Myocyte (in vitro differentiated cells): ENCODE data around the gene MYDGF. TPM values are rescaled to one million over a fixed set of nuclear protein-coding genes. Genes with fewer than 3 reads are reported as not detected.

ENCODE experiments used
- DNase-seq: peaks from one replicate; pipeline ENCODE4 v3.0.0-alpha.2; 2012; ENCODE audit warnings: low read depth
- total RNA-seq: library from RNA; depleted of rRNA; stranded (reverse); fragments of >200 nt; gene quantifications from 2 replicates; pipeline ENCODE4 v1.2.3, GENCODE V29; 2014

MYDGF gene
- total RNA-seq, 1 donor from 2014 or later, result 64.6 TPM

DNA sequence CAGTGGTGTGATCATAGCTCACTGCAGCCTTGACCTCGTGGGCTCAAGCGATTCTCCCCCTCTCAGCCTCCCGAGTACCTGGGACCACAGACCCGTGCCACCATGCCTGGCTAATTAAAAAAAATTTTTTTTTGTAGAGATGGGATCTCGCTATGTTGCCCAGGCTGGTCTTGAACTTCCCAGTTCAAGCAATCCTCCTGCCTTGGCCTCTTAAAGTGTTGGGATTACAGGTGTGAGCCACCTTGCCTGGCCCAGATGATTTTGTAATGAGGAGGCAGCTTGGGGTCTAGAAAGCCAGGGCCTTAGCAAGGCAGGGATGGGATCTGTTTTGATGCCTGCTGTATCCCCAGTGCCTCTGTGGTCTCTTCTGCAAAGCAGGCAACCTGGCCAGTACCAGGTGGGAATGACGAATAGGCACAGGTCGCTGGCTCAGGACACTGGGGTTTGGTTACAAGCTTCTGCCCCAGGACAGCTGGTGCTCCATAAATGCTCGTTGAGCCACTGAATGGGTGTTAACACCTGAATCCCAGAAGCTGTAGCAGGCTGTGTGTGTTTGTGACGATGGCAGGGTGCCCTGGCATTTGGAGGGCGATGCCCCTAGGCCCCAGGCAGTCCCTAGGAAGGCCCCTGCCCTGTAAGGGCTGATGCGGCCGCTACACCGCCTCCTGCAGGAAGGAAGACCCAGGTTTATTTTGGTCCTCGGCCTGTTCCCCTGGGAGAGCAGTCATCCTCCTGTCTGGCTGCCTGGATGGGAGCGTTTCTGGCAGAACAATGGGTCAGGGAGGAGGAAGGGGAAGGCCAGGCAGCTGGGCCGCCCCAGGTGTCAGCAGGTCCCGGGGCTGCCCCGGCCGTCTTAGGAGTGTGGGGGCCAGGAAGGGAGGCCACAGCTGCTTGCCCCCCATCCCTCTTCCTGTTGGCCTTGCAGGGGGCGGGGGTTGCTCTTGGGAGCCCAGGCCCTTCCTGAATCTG lies 22.2 kb downstream of the MYDGF start:
- DNase-seq, result no peak

- DNase-seq, result no peak
Measured at GRCh38 chr19:4645718-4646117, 24.4 kb downstream of the MYDGF start.

DNA sequence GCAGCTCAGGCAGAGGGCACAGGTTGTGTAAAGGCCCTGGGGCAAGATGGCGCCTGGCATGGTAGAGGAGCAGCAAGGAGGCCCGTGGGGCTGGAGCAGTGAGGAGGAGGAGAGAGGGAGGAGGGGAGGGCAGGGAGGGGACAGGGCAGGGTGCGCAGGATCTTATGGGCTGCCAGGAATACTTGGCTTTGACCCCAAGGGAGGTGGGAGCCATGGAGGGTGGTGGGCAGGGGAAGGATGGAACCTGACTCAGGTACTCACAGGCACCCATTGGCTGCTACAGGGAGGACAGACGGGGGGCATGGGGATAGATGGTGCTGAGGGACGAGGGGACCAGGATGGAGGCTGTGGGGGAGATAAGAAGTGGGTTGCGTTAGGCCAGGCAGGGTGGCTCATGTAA lies 27.5 kb downstream of the MYDGF start:
- DNase-seq, result no peak

GRCh38 chr19:4641132-4641531 lies 29.0 kb downstream of the MYDGF start:
- no peak for DNase-seq

GRCh38 chr19:4640247-4641000 lies 29.7 kb downstream of the MYDGF start:
- no peak for DNase-seq

GRCh38 chr19:4639531-4640246 lies 30.5 kb downstream of the MYDGF start:
- peak; percentile 35 for DNase-seq

GRCh38 chr19:4638828-4639530 lies 31.2 kb downstream of the MYDGF start, which contains the start of gene TNFAIP8L1:
TSS of gene TNFAIP8L1 (plus strand) at chr19:4639516. CDS start at chr19:4651870, 12,354 bp downstream.
- peak; percentile 96 for DNase-seq

- DNase-seq, result no peak
Measured at GRCh38 chr19:4638317-4638716, 31.8 kb downstream of the MYDGF start.

DNA sequence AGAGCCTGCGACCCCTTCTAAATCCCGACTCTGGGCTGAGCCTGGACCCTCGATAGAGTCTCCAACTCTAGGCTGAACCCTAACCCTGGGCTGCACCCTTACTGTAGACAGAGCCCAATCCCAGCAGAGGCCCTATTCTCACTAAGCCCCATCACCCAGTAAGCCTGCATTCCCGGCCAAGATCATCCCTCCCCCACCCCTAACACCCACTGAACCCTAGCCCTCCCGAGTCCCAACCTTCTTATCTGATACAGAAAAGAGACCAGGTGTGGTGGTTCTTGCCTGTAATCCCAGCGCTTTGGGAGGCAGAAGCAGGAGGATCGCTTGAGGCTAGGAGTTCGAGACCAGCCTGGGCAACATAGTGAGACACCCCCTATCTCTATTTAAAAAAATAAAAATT lies 33.4 kb downstream of the MYDGF start:
- no peak for DNase-seq

GRCh38 chr19:4636151-4636717 lies 33.9 kb downstream of the MYDGF start:
- DNase-seq, result peak; percentile 67

- peak; percentile 43 for DNase-seq
Measured at GRCh38 chr19:4635754-4636116, 34.4 kb downstream of the MYDGF start.

DNA sequence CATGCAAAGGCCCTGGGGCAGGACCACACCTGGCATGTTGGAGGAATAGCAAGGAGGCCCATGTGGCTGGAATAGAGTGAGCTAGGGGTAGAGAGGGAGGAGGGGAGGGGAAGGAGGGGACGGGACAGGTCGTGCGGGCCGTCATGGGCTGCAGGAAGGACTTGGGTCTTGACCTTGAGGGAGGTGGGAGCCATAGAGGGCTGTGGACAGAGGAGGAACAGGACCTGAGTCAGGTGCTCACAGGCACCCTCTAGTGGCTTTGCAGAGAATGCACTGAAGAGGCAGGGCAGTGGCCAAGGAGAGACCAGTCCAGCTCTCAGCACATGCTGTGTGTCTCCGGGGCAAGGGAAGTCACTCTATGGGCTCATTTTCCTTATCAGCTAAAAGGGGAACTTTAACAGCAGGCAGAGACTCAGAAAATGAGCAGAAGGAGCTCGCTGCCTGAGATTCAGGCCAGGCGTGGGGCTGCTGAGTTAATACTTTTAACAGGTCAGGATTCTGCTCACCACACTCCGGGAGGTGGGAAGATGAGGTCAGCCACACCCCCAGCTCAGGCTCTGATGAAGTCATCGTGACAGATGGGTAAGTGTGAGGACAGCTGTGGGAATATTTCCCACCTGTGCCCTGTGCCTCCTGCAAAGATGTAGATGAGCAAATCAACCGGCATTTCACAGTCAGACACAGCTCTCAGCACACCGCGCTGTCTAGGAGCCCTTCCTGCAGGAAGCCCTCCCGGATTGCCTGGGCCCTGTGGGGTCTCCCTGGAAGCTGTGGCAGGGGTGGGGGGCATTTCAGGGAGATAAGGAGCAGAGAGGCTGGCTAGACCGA lies 36.8 kb downstream of the MYDGF start:
- peak; percentile 96 for DNase-seq

DNA sequence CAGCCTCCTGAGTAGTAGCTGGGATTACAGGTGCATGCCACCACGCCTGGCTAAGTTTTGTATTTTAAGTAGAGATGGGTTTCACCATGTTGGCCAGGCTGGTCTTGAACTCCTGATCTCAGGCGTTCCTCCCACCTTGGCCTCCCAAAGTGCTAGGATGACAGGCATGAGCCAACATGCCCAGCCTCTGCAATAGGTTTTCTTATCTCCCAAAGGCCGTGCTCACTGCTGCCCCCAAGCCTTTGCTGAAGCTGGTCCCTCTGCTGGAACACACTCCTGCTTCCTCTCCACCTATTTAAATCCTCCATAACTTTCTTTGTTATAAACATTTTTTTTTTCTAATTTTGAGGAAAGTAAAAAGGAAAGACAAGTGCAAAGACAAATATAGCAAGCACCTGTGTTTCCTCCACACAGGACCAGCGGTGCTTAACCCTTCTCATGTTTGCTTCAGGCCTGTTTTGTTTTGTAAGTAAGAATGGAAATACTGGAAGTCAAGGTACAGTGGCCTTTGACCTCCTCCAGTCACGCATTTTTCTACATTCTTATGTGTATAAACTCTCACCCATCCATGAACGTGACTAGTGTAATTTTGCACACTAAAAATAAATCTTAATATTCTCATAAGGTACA lies 45.3 kb downstream of the MYDGF start:
- DNase-seq, result peak; percentile 42

DNA sequence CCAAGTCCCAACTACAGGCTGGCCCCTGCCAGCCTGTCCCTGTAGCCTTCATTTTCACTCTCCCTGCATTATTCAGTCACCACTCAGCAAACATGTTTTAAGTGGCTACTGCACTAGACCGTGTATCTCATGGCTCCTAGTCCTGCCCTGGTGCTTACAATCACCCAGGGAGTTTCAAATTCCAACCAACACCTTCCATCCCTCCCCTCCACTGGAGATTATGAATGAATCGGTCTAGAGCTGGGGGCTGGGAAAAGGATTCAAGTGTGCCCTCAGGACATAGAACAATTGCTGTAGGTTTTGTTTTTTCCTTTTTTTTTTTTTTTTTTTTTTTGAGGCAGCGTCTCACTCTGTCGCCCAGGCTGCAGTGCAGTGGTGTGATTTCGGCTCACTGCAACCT lies 45.8 kb downstream of the MYDGF start:
- DNase-seq, result no peak

DNA sequence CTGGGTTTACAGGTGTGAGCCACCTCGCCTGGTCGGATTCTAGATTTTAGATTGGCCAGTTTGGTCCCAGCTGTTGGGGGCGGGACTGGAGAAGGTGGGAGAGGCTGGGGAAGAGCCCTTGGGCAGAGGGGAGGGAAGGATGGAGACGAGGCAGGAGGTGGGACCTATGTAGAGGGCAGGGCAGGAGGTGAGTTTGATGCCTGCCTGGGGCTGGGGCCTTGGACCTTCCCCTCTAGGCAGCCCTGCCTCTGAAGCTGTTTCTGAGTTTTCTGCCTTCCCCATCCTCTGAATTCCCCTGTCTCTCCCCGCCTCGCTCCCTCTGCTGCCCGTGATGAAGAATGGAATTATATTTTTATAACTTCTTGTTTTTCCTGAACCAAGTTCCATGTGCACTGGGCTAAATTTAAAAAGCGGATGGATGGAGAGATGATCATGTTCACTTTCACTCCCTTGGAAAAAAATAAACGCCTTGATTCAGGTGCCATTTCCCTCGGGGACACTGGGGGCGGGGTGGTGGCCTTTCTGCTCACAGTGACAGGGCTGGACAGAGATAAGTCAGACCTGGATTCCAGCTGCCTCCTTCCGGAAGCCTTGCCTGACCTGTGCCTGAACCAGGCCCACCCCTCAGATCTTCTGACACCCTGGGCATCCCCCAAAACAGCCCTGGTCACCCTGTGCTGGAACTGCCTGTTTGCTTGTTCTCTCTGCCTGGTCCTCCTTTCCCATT lies 47.3 kb downstream of the MYDGF start:
- DNase-seq, result no peak

- DNase-seq, result no peak
Measured at GRCh38 chr19:4620675-4621074, 49.5 kb downstream of the MYDGF start.

DNA sequence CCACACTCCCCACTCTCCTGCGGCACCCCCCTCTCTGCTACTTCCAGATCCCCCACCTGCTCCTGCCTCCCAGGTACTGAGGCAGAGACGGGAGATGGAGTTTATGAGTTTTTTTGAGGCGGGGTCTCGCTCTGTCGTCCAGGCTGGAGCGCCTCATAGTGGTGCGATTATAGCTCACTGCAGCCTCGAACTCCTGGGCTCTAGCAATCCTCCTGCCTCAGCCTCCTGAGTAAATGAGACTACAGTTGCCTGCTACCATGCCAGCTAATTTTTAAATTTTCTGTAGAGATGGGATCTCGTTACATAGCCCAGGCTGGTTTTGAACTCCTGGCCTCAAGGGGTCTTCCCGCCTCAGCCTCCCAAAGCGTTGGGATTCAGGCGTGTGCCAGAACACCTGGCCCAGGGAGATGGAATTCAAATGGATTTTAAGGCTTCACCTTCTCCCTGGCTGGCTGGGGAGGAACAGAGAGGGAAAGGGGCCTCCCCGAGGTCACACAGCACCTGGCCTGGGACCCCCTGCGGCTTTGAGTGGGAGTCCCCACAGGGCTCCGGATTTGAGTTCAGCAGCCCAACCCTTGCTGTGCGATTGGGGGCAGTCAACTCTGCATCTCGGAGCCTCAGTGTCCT lies 50.4 kb downstream of the MYDGF start:
- DNase-seq, result no peak

DNA sequence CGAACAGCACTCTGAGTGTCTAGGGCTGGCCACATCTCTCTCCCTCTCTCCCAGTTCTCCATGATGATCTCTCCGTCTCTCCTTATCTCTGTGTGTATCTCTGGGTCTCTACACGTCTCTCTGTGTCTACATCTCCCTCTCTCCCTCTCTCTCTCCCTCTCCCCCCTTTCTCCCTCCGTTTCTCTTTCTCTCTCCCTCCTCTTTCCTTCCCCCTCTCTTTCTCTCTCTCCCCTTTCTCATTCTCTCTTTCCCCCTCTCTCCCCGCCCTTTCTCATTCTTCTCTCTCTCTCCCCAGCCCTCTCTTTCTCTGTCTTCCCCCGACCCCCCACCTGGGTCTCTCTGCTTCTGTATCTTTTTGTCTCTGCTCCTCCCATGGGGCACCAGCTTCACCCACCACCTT lies 52.1 kb downstream of the MYDGF start:
- no peak for DNase-seq
